HCEC 1CT (cell line): ENCODE data around the gene SLC43A3.
"Not testable (repeated sequence)": the region's sequence is repeated elsewhere in the genome, so short reads cannot be mapped to it uniquely, and the experiment has no call there.

Experiments
- DNase-seq: peaks from one replicate; pipeline ENCODE4 v3.0.0-alpha.2; 2017

The SLC43A3 gene

DNA sequence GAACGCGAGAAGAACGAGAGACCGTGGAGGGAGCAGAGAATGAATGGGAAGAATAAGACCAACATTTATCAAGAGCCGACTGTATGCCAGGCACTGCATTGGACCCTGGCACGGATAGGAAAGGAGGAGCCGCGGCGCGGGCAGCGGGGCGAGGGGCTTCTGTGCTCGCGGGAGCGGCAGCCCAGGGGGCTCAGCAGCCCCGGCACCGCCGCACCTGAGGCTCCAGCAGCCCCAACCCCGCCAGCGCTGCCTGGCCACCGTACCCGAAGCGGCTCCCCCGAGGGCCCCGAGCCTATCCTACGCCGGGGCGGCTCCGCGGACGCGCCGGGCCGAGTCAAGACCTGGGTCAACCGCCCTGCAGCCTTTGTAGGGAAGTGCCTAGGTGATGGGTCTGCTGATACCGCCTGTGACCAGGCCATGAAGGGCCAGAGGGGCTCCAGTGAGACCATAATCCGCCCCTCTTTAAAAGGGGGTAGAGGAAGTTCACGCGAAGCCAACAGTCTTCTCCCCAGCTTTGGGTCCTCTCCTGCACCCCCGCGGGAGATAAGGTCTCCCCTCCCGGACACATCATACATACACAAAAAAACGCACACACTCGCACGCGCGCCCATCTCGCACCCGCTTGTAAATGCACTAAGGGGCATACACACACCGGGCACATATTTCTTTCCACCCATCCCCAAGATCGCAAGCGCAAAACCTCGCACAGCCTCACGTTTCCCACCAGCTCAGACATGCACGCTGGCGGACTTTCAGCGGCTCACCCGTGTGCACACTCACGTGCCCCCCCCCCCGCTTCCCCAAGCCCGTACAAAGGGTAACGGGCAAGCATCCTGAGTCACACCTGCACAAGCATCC lies 32.5 kb upstream of the SLC43A3 start:
- DNase-seq, result no peak

DNA sequence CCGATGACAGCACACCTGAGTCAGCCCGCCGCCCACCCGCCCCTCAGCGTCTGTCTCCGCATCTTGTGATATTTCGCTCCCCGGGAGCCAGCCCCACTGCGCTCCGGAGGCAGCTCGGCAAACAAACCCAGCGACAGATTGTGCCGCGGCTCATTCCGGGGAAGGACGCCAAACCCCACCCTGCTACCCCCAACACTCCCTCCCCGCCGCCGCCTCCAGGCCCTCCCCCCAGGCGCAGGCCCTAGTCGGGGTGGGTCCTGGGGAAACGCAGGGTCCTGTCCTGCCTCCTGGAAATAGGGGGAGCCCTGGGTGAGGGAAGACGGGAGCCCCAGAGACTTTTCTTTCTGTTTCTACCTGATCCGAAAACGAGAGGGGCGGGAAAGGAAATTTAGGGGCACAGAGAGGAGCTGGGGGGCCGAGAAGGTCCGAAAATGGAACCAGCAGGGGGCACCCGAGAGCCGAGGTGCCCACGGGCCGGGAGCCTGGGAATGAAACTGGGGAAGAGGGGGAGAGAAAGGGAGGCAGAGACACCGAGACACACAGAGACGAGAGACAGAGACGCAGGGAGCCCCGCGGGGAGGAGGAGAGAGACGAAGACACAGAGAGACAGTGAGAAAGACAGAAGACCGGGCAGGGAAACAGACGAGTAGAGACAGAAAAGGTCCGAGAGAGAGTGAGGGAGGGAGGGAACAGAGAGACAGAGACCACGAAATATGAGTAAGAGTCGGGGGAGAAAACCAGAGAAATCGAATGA lies 31.7 kb upstream of the SLC43A3 start:
- DNase-seq, result no peak

GRCh38 chr11:57458060-57458409 lies 31.1 kb upstream of the SLC43A3 start:
- no peak for DNase-seq

- no peak for DNase-seq
Measured at GRCh38 chr11:57457643-57458023, 30.7 kb upstream of the SLC43A3 start.

DNA sequence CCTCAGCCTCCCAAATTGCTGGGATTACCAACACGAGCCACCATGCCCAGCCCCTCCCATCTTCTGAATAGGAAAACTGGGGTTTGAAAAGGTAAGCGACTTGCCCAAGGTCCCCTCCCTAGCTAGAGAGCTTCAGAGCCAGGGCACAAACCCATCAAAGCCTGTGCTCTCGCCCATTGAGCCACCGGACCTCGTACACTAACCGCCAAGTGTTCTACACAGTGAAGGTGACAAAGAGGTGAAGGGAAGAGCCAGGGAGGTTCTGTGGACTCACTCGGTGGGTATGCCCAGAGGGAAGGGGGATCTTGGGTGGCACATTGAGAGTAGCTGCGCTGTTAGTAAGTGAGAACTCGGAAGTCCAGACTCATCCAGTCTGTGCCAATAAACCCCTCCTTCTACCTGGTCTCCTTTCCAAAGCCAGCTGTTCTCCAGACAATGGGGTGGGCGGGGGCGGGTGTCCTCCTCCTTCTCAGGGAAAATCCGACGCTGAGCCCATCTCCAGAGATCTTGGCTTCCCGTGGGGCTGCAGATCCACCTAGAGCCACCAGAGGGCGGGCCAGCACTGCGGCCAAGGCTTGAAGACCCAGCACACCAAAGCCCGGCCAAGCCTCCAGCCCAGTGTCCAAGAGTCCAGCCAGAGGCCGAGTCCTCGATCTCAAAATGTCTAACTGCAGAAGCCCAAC lies 30.2 kb upstream of the SLC43A3 start:
- peak; percentile 82 for DNase-seq

DNA sequence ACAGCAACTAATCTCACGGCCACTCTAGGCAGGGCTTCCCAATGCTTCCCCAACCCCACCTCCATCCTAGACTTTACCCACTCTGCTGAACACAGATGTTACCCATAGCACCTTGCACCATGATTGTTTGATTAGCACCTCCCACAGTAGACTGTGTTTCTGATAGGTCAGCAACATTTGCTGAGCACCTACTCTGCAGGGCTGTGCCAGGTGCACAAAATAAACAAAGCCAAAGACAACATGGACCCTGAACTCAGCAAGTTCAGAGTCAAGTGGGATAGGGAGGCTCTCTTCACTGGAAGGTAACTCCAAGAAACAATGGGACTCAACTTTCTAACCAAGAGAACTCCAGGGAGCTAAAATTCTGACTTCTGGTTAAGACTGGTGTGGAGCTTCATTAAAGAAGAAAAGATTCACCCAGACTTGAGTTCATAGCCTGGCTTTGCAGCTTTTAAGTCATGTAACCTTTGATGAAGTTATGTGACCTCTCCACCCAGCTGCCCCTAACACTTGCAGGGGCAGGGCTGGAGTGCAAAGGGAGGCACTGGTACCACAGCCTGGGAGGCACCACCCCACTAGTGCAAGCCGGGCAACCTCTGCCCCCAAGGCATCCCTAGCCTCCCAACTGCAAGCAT lies 26.7 kb upstream of the SLC43A3 start:
- DNase-seq, result no peak

- no peak for DNase-seq
Measured at GRCh38 chr11:57446055-57446454, 19.1 kb upstream of the SLC43A3 start.

- DNase-seq, result not testable (repeated sequence)
Measured at GRCh38 chr11:57445122-57445394, 18.1 kb upstream of the SLC43A3 start.

GRCh38 chr11:57444362-57445121 lies 17.6 kb upstream of the SLC43A3 start:
- DNase-seq, result no peak

GRCh38 chr11:57440744-57441414 lies 14.0 kb upstream of the SLC43A3 start:
- DNase-seq, result no peak

DNA sequence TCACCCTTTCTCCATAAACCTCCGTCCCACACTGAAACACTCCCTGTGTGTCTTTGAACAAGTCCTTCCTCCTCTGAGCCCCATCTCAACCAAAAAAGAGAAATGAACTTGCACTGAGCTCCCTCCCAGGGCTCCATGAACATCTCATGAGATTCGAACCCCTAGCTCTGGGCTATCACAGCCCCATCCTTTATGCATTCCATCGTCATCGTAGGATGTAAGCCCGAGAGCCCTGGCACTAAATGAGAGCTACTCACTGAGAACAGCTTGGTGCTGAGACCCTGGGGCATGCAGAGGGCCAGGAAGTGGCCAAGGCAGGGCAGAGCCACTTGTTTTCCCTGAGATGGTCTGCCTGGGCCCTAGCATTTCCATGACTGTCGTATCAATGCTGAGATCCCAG lies 12.9 kb upstream of the SLC43A3 start:
- no peak for DNase-seq

DNA sequence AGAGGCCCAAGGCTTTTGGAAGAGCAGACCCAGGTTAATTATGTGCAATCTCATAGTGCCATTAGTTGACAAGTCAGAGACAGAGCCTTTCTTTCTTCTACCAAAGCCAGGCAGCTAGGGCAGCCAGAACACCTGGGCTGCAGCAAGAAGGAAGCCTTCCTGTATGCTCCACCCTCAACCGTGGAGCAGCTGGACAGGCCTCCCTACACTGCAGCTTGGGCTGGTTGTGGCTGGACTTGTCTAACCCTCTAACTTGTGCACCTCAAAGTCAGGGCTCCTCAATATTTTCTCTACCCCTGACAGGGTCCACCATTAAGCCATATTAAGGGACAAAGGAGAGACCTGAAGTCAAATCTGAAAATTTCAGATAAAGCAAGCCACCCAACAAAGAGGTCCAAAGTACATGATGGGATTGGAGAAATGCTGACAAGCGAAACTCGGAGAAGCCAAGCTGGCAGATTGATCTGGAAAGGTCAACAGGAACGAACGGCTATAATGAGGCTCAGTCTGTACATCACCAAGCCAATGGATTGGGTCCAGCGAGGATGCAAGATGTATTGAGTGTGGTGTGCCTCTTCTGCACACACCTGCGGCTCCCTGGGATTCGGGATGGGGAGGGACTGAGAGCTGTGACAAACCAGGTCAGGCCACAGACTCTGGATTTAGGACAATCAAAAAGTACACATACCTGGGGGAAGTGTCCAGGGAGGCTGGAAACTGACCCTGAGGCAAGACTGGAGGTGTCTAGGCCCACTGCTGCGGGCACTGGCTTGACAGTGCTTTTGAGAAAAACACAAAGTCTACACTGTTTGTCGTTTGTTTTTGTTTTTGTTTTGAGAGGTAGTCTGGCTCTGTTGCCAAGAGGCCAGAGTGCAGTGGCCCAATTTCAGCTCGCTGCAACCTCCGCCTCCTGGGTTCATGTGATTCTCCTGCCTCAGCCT lies 11.7 kb upstream of the SLC43A3 start:
- no peak for DNase-seq

DNA sequence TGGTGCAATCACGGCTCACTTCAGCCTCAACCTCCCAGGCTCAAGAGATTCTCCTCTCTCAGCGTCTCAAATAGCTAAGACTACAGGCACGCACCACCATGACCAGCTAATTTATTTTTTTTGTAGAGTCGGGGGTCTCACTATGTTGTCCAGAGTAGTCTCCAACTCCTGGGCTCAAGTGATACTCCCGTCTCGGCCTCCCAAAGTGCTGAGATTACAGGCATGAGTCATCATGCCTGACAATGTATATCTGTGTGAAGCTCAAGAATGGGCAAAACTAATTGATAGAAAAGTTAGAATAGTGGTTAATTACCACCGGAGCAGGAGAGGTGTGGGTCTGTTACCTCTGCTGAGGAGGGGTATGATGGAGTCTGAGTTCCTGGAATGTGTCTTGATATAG lies 9.1 kb upstream of the SLC43A3 start:
- no peak for DNase-seq

GRCh38 chr11:57434640-57435546 lies 8.0 kb upstream of the SLC43A3 start:
- peak; percentile 96 for DNase-seq

- peak; percentile 80 for DNase-seq
Measured at GRCh38 chr11:57432714-57433163, 5.8 kb upstream of the SLC43A3 start.

DNA sequence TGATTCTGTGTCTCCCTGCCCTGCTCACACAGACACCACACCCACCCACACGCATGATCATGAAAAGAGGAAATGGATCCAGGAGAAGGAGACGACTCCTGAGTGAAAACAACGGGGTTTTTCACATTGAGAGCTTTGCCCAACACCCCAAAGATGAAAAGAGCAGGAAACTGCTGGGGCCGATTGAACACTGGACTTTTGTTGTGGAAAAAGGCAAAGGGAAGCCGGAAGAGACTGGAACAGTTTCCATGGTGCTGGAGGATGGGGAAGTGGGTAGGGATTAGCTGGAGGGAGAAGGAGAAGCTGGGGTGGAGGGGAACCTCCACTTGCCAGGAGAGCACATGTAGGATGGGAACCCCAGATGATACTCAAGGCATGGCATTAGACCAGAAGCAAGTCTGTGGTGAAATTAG lies 5.2 kb upstream of the SLC43A3 start:
- no peak for DNase-seq

GRCh38 chr11:57430952-57431351 lies 4.0 kb upstream of the SLC43A3 start:
- no peak for DNase-seq

GRCh38 chr11:57429946-57430345 lies 3.0 kb upstream of the SLC43A3 start:
- DNase-seq, result no peak

- no peak for DNase-seq
Measured at GRCh38 chr11:57428643-57429042, 1.7 kb upstream of the SLC43A3 start.

DNA sequence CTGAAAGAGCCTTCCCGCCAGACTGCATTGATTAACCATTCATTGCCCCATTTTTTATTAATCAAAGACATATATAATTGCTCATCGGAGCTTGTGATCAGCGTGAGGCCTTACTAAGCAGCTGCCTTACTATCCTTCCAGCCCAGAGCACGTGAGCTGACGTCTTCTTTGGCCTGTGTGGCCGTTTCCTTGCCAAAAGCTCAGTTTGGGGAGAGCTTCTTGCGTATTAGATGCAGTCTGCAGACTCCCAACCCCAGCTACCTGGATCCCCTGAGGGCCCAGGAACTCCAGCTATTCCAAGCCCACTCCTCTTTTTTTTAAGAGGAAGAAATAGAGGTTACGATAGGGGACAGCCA lies 784 bp upstream of the SLC43A3 start:
- DNase-seq, result peak; percentile 76
